HEK293 (cell line): ENCODE data around the gene FOXN3.
"Not testable (repeated sequence)": the region's sequence is repeated elsewhere in the genome, so short reads cannot be mapped to it uniquely, and the experiment has no call there.

Experiments
- CTCF ChIA-PET: fragments of 350-600 bp; formaldehyde crosslinking; extraction: SDS; loops from one replicate; lab custom pipeline; 2021; ENCODE audit warnings: antibody characterized with exemption; lab: Yijun Ruan, JAX
- POLR2A ChIA-PET: fragments of 300-600 bp; formaldehyde crosslinking; extraction: SDS; loops from one replicate; lab custom pipeline; 2020; ENCODE audit warnings: antibody characterized with exemption, inconsistent platforms; lab: Yijun Ruan, JAX
- H3K27ac ChIP-seq: fragments of 200-500 bp; sonication (Bioruptor generic); 2 replicates; pipeline ENCODE4 v1.5.1; 2014; ENCODE audit warnings: low read depth, low read length, control low read depth, inconsistent platforms; ENCODE audit errors: extremely low read depth
- H3K36me3 ChIP-seq, 2 experiments: fragments of 200-500 bp in 1 of 2; sonication (Bioruptor generic) in 1 of 2; 1 replicate in 1 of 2; 2 replicates in 1 of 2; pipeline ENCODE4 v1.5.1; 2014 to 2017; ENCODE audit warnings: inconsistent platforms in 2 of 2, low read length in 2 of 2; ENCODE audit not compliant: control insufficient read depth in 2 of 2, insufficient read depth in 1 of 2
- H3K4me1 ChIP-seq: fragments of 200-500 bp; sonication (Bioruptor generic); 2 replicates; pipeline ENCODE4 v1.5.1; 2014; ENCODE audit warnings: mild to moderate bottlenecking, low read length, inconsistent platforms; ENCODE audit not compliant: control insufficient read depth, insufficient read depth
- H3K4me3 ChIP-seq: 2 replicates; pipeline ENCODE4 v1.5.1; 2011; ENCODE audit warnings: low read depth, mild to moderate bottlenecking, control low read depth, low read length, moderate library complexity
- H3K9me3 ChIP-seq: fragments of 200-500 bp; sonication (Bioruptor generic); 2 replicates; pipeline ENCODE4 v1.5.1; 2014; ENCODE audit warnings: low read depth, low read length, inconsistent platforms; ENCODE audit not compliant: control insufficient read depth, insufficient read depth
- BCL11A ChIP-seq: fragments of 450-650 bp; formaldehyde crosslinking; IDR thresholded peaks from 2 replicates; pipeline ENCODE4 v1.5.1; 2016; ENCODE audit warnings: low read depth, missing biosample characterization, missing genetic modification characterization
- GLI2 ChIP-seq: fragments of 450-650 bp; formaldehyde crosslinking; IDR thresholded peaks from 2 replicates; pipeline ENCODE4; 2017; ENCODE audit warnings: missing biosample characterization, missing genetic modification characterization, low read depth, borderline replicate concordance
- SCRT1 ChIP-seq: fragments of 450-650 bp; formaldehyde crosslinking; IDR thresholded peaks from 2 replicates; pipeline ENCODE4 v1.5.1; 2016; ENCODE audit warnings: missing biosample characterization, missing genetic modification characterization, borderline replicate concordance
- SCRT2 ChIP-seq: fragments of 450-650 bp; formaldehyde crosslinking; IDR thresholded peaks from 2 replicates; pipeline ENCODE4 v1.5.1; 2016; ENCODE audit warnings: missing biosample characterization, missing genetic modification characterization
- SETDB1 ChIP-seq: IDR thresholded peaks from one replicate; pipeline ENCODE4 v1.6.1; 2017; ENCODE audit warnings: mild to moderate bottlenecking, low read length, moderate library complexity, mixed read lengths; ENCODE audit not compliant: insufficient read length
- SP7 ChIP-seq: fragments of 450-650 bp; formaldehyde crosslinking; IDR thresholded peaks from 2 replicates; pipeline ENCODE4 v1.5.1; 2016; ENCODE audit warnings: missing biosample characterization, missing genetic modification characterization
- YY1 ChIP-seq: fragments of 450-650 bp; formaldehyde crosslinking; IDR thresholded peaks from 2 replicates; pipeline ENCODE4 v1.5.1; 2018; ENCODE audit warnings: missing biosample characterization, missing genetic modification characterization
- YY2 ChIP-seq: fragments of 450-650 bp; formaldehyde crosslinking; IDR thresholded peaks from 2 replicates; pipeline ENCODE4 v1.5.1; 2016; ENCODE audit warnings: missing biosample characterization, missing genetic modification characterization
- ZBTB21 ChIP-seq: fragments of 450-650 bp; formaldehyde crosslinking; IDR thresholded peaks from 2 replicates; pipeline ENCODE4 v1.5.1; 2017; ENCODE audit warnings: missing biosample characterization, missing genetic modification characterization
- ZFP69B ChIP-seq: fragments of 450-650 bp; formaldehyde crosslinking; IDR thresholded peaks from 2 replicates; pipeline ENCODE4 v1.5.1; 2016; ENCODE audit warnings: missing biosample characterization, missing genetic modification characterization
- ZNF324 ChIP-seq: fragments of 450-650 bp; formaldehyde crosslinking; IDR thresholded peaks from 2 replicates; pipeline ENCODE4 v1.5.1; 2016; ENCODE audit warnings: missing biosample characterization, missing genetic modification characterization
- ZNF366 ChIP-seq: fragments of 450-650 bp; formaldehyde crosslinking; conservative IDR thresholded peaks from 2 replicates; pipeline ENCODE4 v1.5.1; 2016; ENCODE audit warnings: missing biosample characterization, missing genetic modification characterization
- TF ChIP-seq, protein P1 (sequence below): fragments of 450-650 bp; formaldehyde crosslinking; IDR thresholded peaks from 2 replicates; pipeline ENCODE4 v1.5.1; 2016; ENCODE audit warnings: missing biosample characterization, missing genetic modification characterization
- TF ChIP-seq, protein P2 (sequence below): fragments of 450-650 bp; formaldehyde crosslinking; IDR thresholded peaks from 2 replicates; pipeline ENCODE4 v1.5.1; 2016; ENCODE audit warnings: missing biosample characterization, missing genetic modification characterization
- TF ChIP-seq, protein P3 (sequence below): fragments of 450-650 bp; formaldehyde crosslinking; IDR thresholded peaks from 2 replicates; pipeline ENCODE4 v1.5.1; 2017; ENCODE audit warnings: missing biosample characterization, missing genetic modification characterization
- TF ChIP-seq, protein P4 (sequence below): fragments of 450-650 bp; formaldehyde crosslinking; IDR thresholded peaks from 2 replicates; pipeline ENCODE4 v1.5.1; 2017; ENCODE audit warnings: missing biosample characterization, missing genetic modification characterization
- TF ChIP-seq, protein P5 (sequence below): fragments of 450-650 bp; formaldehyde crosslinking; IDR thresholded peaks from 2 replicates; pipeline ENCODE4 v1.5.1; 2016; ENCODE audit warnings: missing biosample characterization, missing genetic modification characterization

FOXN3 gene

DNA sequence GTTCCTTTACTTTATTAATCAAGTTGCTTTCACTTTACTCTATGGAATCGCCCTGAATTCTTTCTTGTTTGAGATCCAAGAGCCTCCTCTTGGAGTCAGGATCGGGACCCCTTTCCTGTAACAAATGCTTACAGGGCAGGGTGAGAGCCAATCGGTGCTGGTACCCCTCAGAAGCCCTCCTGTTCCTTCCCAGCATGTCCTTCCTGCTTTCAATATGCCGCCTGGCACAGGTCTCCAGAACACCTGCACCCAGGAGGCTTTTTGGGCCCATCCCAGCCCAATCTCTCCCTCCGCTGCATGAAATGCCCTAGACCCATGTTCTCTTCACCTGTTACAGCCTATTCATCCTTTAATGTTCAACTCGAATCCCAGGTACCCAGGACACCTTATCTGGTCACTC lies 122.2 kb downstream of the FOXN3 start:
- POLR2A ChIA-PET = no interaction called here
- H3K27ac ChIP-seq = no peak overlapping the region
- H3K4me1 ChIP-seq = no peaks in the 10 kb centered on the region
- no peaks in the 10 kb centered on the region for H3K9me3 ChIP-seq
- no peak overlapping the region for H3K4me3 ChIP-seq
- CTCF ChIA-PET = no interaction called here
- TF ChIP-seq YY2 (tag by site-specific recombination) (no peak), ZNF324 (tag by site-specific recombination) (no peak), SP7 (tag by site-specific recombination) (no peak), ZFP69B (tag by site-specific recombination) (no peak), ZNF366 (no peak), GLI2 (no peak), SCRT1 (no peak)
- TF ChIP-seq, protein P1, sequence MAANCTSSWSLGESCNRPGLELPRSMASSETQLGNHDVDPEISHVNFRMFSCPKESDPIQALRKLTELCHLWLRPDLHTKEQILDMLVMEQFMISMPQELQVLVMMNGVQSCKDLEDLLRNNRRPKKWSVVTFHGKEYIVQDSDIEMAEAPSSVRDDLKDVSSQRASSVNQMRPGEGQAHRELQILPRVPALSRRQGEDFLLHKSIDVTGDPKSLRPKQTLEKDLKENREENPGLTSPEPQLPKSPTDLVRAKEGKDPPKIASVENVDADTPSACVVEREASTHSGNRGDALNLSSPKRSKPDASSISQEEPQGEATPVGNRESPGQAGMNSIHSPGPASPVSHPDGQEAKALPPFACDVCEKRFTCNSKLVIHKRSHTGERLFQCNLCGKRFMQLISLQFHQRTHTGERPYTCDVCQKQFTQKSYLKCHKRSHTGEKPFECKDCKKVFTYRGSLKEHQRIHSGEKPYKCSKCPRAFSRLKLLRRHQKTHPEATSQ (tag by site-specific recombination) = no peak
- TF ChIP-seq, protein P2, sequence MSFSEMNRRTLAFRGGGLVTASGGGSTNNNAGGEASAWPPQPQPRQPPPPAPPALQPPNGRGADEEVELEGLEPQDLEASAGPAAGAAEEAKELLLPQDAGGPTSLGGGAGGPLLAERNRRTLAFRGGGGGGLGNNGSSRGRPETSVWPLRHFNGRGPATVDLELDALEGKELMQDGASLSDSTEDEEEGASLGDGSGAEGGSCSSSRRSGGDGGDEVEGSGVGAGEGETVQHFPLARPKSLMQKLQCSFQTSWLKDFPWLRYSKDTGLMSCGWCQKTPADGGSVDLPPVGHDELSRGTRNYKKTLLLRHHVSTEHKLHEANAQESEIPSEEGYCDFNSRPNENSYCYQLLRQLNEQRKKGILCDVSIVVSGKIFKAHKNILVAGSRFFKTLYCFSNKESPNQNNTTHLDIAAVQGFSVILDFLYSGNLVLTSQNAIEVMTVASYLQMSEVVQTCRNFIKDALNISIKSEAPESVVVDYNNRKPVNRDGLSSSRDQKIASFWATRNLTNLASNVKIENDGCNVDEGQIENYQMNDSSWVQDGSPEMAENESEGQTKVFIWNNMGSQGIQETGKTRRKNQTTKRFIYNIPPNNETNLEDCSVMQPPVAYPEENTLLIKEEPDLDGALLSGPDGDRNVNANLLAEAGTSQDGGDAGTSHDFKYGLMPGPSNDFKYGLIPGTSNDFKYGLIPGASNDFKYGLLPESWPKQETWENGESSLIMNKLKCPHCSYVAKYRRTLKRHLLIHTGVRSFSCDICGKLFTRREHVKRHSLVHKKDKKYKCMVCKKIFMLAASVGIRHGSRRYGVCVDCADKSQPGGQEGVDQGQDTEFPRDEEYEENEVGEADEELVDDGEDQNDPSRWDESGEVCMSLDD = no peak
- TF ChIP-seq, protein P3, sequence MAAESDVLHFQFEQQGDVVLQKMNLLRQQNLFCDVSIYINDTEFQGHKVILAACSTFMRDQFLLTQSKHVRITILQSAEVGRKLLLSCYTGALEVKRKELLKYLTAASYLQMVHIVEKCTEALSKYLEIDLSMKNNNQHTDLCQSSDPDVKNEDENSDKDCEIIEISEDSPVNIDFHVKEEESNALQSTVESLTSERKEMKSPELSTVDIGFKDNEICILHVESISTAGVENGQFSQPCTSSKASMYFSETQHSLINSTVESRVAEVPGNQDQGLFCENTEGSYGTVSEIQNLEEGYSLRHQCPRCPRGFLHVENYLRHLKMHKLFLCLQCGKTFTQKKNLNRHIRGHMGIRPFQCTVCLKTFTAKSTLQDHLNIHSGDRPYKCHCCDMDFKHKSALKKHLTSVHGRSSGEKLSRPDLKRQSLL = no peak
- TF ChIP-seq, all 188 proteins: peak for 0
- H3K36me3 ChIP-seq = no peaks in the 10 kb centered on the region

DNA sequence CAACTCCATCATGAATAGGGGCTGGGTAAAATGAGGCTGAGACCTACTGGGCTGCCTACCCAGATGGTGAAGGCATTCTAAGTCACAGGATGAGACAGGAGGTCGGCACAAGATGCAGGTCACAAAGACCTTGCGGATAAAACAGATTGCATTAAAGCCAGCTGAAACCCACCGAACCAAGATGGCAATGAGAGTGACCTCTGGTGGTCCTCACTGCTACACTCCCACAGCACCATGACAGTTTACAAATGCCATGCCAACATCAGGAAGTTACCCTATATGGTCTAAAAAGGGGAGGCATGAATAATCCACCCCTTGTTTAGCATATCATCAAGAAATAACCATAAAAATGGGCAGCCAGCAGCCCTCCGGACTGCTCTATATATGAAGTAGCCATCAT lies 122.6 kb downstream of the FOXN3 start:
- H3K36me3 ChIP-seq, H3K4me1 ChIP-seq, H3K27ac ChIP-seq, H3K9me3 ChIP-seq, CTCF ChIA-PET, H3K4me3 ChIP-seq, POLR2A ChIA-PET: not testable (repeated sequence)

DNA sequence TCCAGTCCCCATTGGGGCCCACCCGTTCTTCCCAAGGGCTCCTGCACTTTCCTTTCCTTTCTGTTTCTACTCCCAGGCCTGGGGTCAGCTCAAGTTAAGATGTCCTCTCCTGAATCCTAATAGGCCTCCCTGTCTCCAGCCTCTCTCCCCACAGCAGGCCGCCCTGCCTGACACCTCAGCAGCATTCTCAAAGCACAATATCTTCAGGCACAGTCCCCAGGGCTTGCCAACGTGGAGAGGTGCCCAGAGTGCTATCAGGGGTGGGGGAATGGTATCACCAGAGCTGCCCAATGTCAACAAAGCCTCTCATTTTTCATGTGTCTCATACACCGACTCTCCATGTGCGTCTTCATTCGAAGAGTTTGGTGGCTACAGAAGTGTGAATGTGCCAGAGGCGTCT lies 123.0 kb downstream of the FOXN3 start:
- H3K9me3 ChIP-seq = no peaks in the 10 kb centered on the region
- no peak for TF ChIP-seq SCRT2 (tag by site-specific recombination)
- TF ChIP-seq, protein P4, sequence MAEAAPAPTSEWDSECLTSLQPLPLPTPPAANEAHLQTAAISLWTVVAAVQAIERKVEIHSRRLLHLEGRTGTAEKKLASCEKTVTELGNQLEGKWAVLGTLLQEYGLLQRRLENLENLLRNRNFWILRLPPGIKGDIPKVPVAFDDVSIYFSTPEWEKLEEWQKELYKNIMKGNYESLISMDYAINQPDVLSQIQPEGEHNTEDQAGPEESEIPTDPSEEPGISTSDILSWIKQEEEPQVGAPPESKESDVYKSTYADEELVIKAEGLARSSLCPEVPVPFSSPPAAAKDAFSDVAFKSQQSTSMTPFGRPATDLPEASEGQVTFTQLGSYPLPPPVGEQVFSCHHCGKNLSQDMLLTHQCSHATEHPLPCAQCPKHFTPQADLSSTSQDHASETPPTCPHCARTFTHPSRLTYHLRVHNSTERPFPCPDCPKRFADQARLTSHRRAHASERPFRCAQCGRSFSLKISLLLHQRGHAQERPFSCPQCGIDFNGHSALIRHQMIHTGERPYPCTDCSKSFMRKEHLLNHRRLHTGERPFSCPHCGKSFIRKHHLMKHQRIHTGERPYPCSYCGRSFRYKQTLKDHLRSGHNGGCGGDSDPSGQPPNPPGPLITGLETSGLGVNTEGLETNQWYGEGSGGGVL (tag by site-specific recombination) = no peak
- no peak for TF ChIP-seq ZBTB21 (tag by site-specific recombination)
- no peak for TF ChIP-seq BCL11A (tag by site-specific recombination)
- TF ChIP-seq YY1 = no peak
- no peak for TF ChIP-seq SETDB1
- TF ChIP-seq, protein P5, sequence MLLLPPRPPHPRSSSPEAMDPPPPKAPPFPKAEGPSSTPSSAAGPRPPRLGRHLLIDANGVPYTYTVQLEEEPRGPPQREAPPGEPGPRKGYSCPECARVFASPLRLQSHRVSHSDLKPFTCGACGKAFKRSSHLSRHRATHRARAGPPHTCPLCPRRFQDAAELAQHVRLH (tag by site-specific recombination) = no peak
- H3K27ac ChIP-seq = no peak overlapping the region
- H3K4me3 ChIP-seq = no peak overlapping the region
- ChIA-PET POLR2A (no interaction called here), CTCF (interaction anchor here (0.6 kb wide), 1 partner anchor 17 kb away, joined by 3 read pairs; no protein-coding TSS in a partner anchor)
- no peaks in the 10 kb centered on the region for H3K4me1 ChIP-seq
- no peaks in the 10 kb centered on the region for H3K36me3 ChIP-seq
